HepG2 (cell line): Measurements from ENCODE around the gene SDK2. TPM values are rescaled to one million over a fixed set of nuclear protein-coding genes. Genes with fewer than 3 reads are reported as not detected.

Experiments used
- ATAC-seq: fragments of 200-7000 bp; cut with Tn5 transposase; 3 replicates; pipeline ENCODE4 v1.9.1; 2020; ENCODE audit warnings: mild to moderate bottlenecking, moderate library complexity
- BruUV-seq: library from RNA; stranded (reverse); fragments of 400-500 nt; replicated peaks from 2 replicates; lab custom pipeline; 2021; lab: Mats Ljungman, UMichigan
- CTCF ChIA-PET: fragments of 300-600 bp; formaldehyde crosslinking; extraction: SDS; loops from one replicate; lab custom pipeline; 2021; ENCODE audit warnings: low total read pairs, inconsistent platforms, low intra/inter-chr PET ratio; lab: Yijun Ruan, JAX
- POLR2A ChIA-PET: fragments of 350-600 bp; sonication (Branson Sonifier 250); formaldehyde crosslinking; loops from one replicate; lab custom pipeline; 2020; ENCODE audit warnings: antibody characterized with exemption, inconsistent platforms; lab: Yijun Ruan, JAX
- DNase-seq: peaks from one replicate; pipeline ENCODE4 v3.0.0-alpha.2; 2015; ENCODE audit warnings: low spot score
- FAIRE-seq: peaks from 3 replicates; lab custom pipeline; 2011; peaks lifted over from hg19 to GRCh38; lab: Jason Lieb, UNC
- H2AFZ ChIP-seq: one replicate; pipeline ENCODE4 v1.6.1; 2011; ENCODE audit warnings: low read length, inconsistent platforms
- H3K27ac ChIP-seq: fragments of 300-600 bp; 3 replicates; pipeline ENCODE4 v1.8.0; 2011; ENCODE audit warnings: mixed run types, mild to moderate bottlenecking, mixed read lengths, low read length, inconsistent platforms; ENCODE audit not compliant: insufficient read depth; ENCODE audit errors: extremely low read length
- H3K27me3 ChIP-seq, 2 experiments: fragments of 200-600 bp in 1 of 2; 2 replicates in 1 of 2; 3 replicates in 1 of 2; pipeline versions ENCODE4 v1.6.0 to v1.8.0; 2011; ENCODE audit warnings: low read length in 2 of 2, mild to moderate bottlenecking in 2 of 2, moderate library complexity in 2 of 2, inconsistent platforms in 1 of 2; ENCODE audit not compliant: insufficient read depth in 2 of 2, control insufficient read depth in 1 of 2
- H3K36me3 ChIP-seq, 2 experiments: fragments of 200-600 bp in 1 of 2; replicated peaks in 1 of 2; 2 replicates in 1 of 2; 3 replicates in 1 of 2; pipeline versions ENCODE4 v1.5.1 to v1.8.0; 2011; ENCODE audit warnings: low read length in 2 of 2, inconsistent platforms in 1 of 2; ENCODE audit not compliant: insufficient read depth in 2 of 2, control insufficient read depth in 1 of 2
- H3K4me1 ChIP-seq: 2 replicates; pipeline ENCODE4 v1.5.1; 2012; ENCODE audit warnings: low read length, inconsistent platforms; ENCODE audit not compliant: insufficient read depth
- H3K4me2 ChIP-seq: 2 replicates; pipeline ENCODE4 v1.6.0; 2011; ENCODE audit warnings: low read depth, low read length, inconsistent platforms
- H3K4me3 ChIP-seq, 3 experiments: fragments of 200-600 bp in 1 of 3; sonication (generic), shearing (Covaris generic) in 1 of 3; replicated peaks in 1 of 3; 2 replicates each; pipeline ENCODE4 v1.5.1; 2011 to 2016; ENCODE audit warnings: low read length in 3 of 3, inconsistent platforms in 2 of 3, low read depth in 2 of 3, mild to moderate bottlenecking in 2 of 3, control low read depth in 1 of 3, mixed read lengths in 1 of 3; ENCODE audit not compliant: insufficient read depth in 1 of 3
- H3K79me2 ChIP-seq: one replicate; pipeline ENCODE4 v1.6.1; 2011; ENCODE audit warnings: low read length, inconsistent platforms; ENCODE audit not compliant: insufficient read depth
- H3K9ac ChIP-seq: 2 replicates; pipeline ENCODE4 v1.6.0; 2011; ENCODE audit warnings: mild to moderate bottlenecking, low read depth, low read length, inconsistent platforms; ENCODE audit not compliant: insufficient read depth
- H3K9me3 ChIP-seq: 2 replicates; pipeline ENCODE4 v1.5.1; 2012; ENCODE audit warnings: mild to moderate bottlenecking, low read length
- H4K20me1 ChIP-seq: 2 replicates; pipeline ENCODE4 v1.6.0; 2011; ENCODE audit warnings: inconsistent platforms, mild to moderate bottlenecking, low read length, moderate library complexity; ENCODE audit not compliant: insufficient read depth
- ATF7-NPFF ChIP-seq: sonication (generic); formaldehyde crosslinking; IDR thresholded peaks from 2 replicates; pipeline ENCODE4 v1.8.1; 2023; ENCODE audit warnings: mild to moderate bottlenecking, low read depth, missing genetic modification reagents, moderate library complexity
- NFYB ChIP-seq: sonication (generic); formaldehyde crosslinking; IDR thresholded peaks from 2 replicates; pipeline ENCODE4 v1.4.0; 2020; ENCODE audit warnings: missing genetic modification reagents
- RORA ChIP-seq: sonication (generic); formaldehyde crosslinking; IDR thresholded peaks from 2 replicates; pipeline ENCODE4 v1.5.0; 2020; ENCODE audit warnings: mild to moderate bottlenecking, missing genetic modification reagents, moderate library complexity
- SMARCE1 ChIP-seq: fragments of 450-650 bp; IDR thresholded peaks from 2 replicates; pipeline ENCODE4 v1.6.1; 2017; ENCODE audit warnings: borderline replicate concordance
- TBP ChIP-seq: sonication (generic); formaldehyde crosslinking; IDR thresholded peaks from 2 replicates; pipeline ENCODE4 v1.5.0; 2020; ENCODE audit warnings: missing genetic modification reagents
- TCF12 ChIP-seq, 2 experiments: fragments of 450-650 bp in 1 of 2; sonication (generic) in 1 of 2; formaldehyde crosslinking in 1 of 2; IDR thresholded peaks; 2 replicates each; pipeline versions ENCODE4 v1.6.1 to v1.8.0; 2017 to 2022; ENCODE audit warnings: antibody characterized with exemption in 1 of 2, mild to moderate bottlenecking in 1 of 2, missing genetic modification reagents in 1 of 2, moderate library complexity in 1 of 2
- ZFP82 ChIP-seq: sonication (generic); formaldehyde crosslinking; IDR thresholded peaks from 2 replicates; pipeline ENCODE4 v1.5.1; 2020; ENCODE audit warnings: mild to moderate bottlenecking, missing genetic modification reagents, borderline replicate concordance
- ZNF329 ChIP-seq: sonication (generic); formaldehyde crosslinking; IDR thresholded peaks from 2 replicates; pipeline ENCODE4 v1.9.0; 2021; ENCODE audit warnings: low read depth, mild to moderate bottlenecking, missing genetic modification reagents
- ZNF484 ChIP-seq: sonication (generic); formaldehyde crosslinking; IDR thresholded peaks from 2 replicates; pipeline ENCODE4 v1.5.1; 2020; ENCODE audit warnings: mild to moderate bottlenecking, low read depth, missing genetic modification reagents, borderline replicate concordance
- whole genome bisulfite sequencing: methylation state at CpG from one replicate; pipeline ENCODE4 v1.1.6; 2017; ENCODE audit warnings: low lambda C conversion rate; 5-methylcytosine and 5-hydroxymethylcytosine counted together
- in situ Hi-C: cut with HindIII; loops from 2 replicates; pipeline ENCODE4 v1.10.0; 2017; ENCODE audit warnings: low pct_unique_long_range_greater_than_20kb; ENCODE audit not compliant: extremely low pct_ligation_motif_present
- intact Hi-C: fragments of 100-400 bp; cut with micrococcal nuclease; formaldehyde crosslinking; loops from one replicate; pipeline ENCODE4 v1.10.0; 2022; ENCODE audit not compliant: unreplicated experiment
- polyA plus RNA-seq, 8 experiments: library from polyadenylated mRNA; depleted of rRNA in 3 of 8; stranded (reverse) in 7 of 8; unstranded in 1 of 8; fragments of >200 nt; fragmentation: Illumina TruSeq in 4 of 8; extraction: Trizol in 4 of 8; gene quantifications; 2 replicates each; pipeline versions ENCODE4 v1.2.1 to v1.2.3, GENCODE V29; 2011 to 2016; ENCODE audit warnings: low read depth in 4 of 8, missing spikeins in 1 of 8, mixed read lengths in 1 of 8; ENCODE audit not compliant: insufficient read depth in 1 of 8
- total RNA-seq, 5 experiments: library from RNA; depleted of rRNA; stranded (reverse); fragments of >200 nt; fragmentation: Illumina TruSeq; extraction: Trizol; gene quantifications; 2 replicates each; pipeline ENCODE4 v1.2.3, GENCODE V29; 2016; ENCODE audit warnings: low read depth in 1 of 5
- TF ChIP-seq, protein P1 (sequence below): fragments of 450-650 bp; IDR thresholded peaks from 2 replicates; pipeline ENCODE4 v1.6.1; 2017; ENCODE audit warnings: mild to moderate bottlenecking
- TF ChIP-seq, protein P2 (sequence below): sonication (generic); formaldehyde crosslinking; conservative IDR thresholded peaks from 2 replicates; pipeline ENCODE4 v1.4.0; 2020; ENCODE audit warnings: mild to moderate bottlenecking, missing genetic modification reagents, moderate library complexity

Gene SDK2
- total and polyA plus RNA-seq, 2 of the 13 experiments (the other 11 are each of a cell fraction or from before 2014, with no cell fraction given): not detected

DNA sequence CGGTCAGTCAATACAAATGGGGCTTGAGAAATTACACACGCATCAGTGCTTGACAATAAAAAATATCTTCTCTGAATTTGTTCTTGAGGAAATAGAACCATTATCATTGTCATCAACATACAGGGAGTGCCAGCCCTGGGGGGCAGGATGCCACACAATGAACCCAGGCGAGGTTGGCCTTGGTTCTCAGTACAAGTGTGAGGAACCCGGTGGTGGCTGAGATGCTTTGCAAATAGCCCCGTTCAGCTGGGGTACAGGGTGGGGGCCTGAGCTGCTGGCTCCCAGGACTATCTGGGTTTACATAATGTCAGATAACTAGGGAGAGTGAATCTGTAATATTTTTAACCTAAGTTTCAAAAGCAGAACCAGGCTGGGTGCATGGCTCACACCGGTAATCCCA lies 219.7 kb downstream of the SDK2 start:
- H3K9ac ChIP-seq: no peak overlapping the region
- no peak overlapping the region for H3K27ac ChIP-seq
- no peak for TF ChIP-seq NFYB (CRISPR knock-in tag)
- DNase-seq: no peak
- no peak overlapping the region for H2AFZ ChIP-seq
- no peak overlapping the region for H3K4me3 ChIP-seq
- ChIA-PET CTCF (no interaction called here), POLR2A (no interaction called here)
- no peaks in the 10 kb centered on the region for H3K36me3 ChIP-seq
- H4K20me1 ChIP-seq: no peaks in the 10 kb centered on the region
- H3K4me1 ChIP-seq: peaks cover 1% of the 10 kb centered on the region; the same call in 1 of the 2 replicates
- no peaks in the 10 kb centered on the region for H3K79me2 ChIP-seq
- intact Hi-C loops: no loop called here
- H3K27me3 ChIP-seq: peaks cover 6 to 33% of the 10 kb centered on the region in 2 experiments
- H3K9me3 ChIP-seq: no peaks in the 10 kb centered on the region
- in situ Hi-C loops: loop anchor here (10.0 kb wide), 1 partner anchor 290 kb away; no protein-coding TSS in a partner anchor
- H3K4me2 ChIP-seq: no peak overlapping the region
- ATAC-seq: no peak
- no peak for FAIRE-seq
- WGBS: 55% methylated on average over 6 of the region's 6 CpGs
- BruUV-seq: no TSS peak

DNA sequence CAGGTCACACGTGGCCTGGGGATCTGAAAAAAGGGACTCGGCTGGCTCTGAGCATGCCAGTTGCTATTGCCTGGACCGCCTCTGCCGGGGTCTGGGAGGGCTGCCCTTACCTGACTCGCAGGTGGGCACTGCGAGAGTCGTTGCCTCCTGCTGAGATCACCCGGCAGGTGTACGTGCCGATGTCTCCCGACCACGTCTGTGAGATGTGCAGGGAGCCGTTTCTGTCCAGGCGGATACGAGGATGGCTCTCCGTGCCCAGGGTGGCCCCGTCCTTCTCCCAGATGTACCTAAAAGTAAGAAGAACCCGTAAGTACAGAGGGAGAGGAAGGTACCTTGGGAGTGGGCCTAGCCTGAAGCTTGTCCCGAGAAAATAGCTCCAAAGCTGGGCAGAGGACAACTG lies 220.4 kb downstream of the SDK2 start:
- DNase-seq: no peak
- H3K4me2 ChIP-seq: no peak overlapping the region
- H3K9ac ChIP-seq: no peak overlapping the region
- no peak overlapping the region for H3K27ac ChIP-seq
- TF ChIP-seq ZNF329 (CRISPR knock-in tag) (no peak), RORA (CRISPR knock-in tag) (no peak), TBP (no peak), ZFP82 (CRISPR knock-in tag) (no peak), ATF7-NPFF (CRISPR knock-in tag) (no peak), TCF12 (IDR thresholded peaks at IDR 0.05) (no peak), TCF12 (CRISPR knock-in tag; IDR thresholded peaks at IDR 0.05) (no peak), ZNF484 (no peak), SMARCE1 (no peak)
- TF ChIP-seq, protein P1, sequence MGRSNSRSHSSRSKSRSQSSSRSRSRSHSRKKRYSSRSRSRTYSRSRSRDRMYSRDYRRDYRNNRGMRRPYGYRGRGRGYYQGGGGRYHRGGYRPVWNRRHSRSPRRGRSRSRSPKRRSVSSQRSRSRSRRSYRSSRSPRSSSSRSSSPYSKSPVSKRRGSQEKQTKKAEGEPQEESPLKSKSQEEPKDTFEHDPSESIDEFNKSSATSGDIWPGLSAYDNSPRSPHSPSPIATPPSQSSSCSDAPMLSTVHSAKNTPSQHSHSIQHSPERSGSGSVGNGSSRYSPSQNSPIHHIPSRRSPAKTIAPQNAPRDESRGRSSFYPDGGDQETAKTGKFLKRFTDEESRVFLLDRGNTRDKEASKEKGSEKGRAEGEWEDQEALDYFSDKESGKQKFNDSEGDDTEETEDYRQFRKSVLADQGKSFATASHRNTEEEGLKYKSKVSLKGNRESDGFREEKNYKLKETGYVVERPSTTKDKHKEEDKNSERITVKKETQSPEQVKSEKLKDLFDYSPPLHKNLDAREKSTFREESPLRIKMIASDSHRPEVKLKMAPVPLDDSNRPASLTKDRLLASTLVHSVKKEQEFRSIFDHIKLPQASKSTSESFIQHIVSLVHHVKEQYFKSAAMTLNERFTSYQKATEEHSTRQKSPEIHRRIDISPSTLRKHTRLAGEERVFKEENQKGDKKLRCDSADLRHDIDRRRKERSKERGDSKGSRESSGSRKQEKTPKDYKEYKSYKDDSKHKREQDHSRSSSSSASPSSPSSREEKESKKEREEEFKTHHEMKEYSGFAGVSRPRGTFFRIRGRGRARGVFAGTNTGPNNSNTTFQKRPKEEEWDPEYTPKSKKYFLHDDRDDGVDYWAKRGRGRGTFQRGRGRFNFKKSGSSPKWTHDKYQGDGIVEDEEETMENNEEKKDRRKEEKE: no peak
- TF ChIP-seq, protein P2, sequence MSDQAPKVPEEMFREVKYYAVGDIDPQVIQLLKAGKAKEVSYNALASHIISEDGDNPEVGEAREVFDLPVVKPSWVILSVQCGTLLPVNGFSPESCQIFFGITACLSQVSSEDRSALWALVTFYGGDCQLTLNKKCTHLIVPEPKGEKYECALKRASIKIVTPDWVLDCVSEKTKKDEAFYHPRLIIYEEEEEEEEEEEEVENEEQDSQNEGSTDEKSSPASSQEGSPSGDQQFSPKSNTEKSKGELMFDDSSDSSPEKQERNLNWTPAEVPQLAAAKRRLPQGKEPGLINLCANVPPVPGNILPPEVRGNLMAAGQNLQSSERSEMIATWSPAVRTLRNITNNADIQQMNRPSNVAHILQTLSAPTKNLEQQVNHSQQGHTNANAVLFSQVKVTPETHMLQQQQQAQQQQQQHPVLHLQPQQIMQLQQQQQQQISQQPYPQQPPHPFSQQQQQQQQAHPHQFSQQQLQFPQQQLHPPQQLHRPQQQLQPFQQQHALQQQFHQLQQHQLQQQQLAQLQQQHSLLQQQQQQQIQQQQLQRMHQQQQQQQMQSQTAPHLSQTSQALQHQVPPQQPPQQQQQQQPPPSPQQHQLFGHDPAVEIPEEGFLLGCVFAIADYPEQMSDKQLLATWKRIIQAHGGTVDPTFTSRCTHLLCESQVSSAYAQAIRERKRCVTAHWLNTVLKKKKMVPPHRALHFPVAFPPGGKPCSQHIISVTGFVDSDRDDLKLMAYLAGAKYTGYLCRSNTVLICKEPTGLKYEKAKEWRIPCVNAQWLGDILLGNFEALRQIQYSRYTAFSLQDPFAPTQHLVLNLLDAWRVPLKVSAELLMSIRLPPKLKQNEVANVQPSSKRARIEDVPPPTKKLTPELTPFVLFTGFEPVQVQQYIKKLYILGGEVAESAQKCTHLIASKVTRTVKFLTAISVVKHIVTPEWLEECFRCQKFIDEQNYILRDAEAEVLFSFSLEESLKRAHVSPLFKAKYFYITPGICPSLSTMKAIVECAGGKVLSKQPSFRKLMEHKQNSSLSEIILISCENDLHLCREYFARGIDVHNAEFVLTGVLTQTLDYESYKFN (CRISPR knock-in tag): no peak
- in situ Hi-C loops: loop anchor here (10.0 kb wide), 1 partner anchor 291 kb away; no protein-coding TSS in a partner anchor
- no peaks in the 10 kb centered on the region for H4K20me1 ChIP-seq
- no peak for FAIRE-seq
- no peak overlapping the region for H3K4me3 ChIP-seq
- no TSS peak for BruUV-seq
- ChIA-PET CTCF (no interaction called here), POLR2A (no interaction called here)
- no peaks in the 10 kb centered on the region for H3K9me3 ChIP-seq
- no peaks in the 10 kb centered on the region for H3K4me1 ChIP-seq
- intact Hi-C loops: no loop called here
- no peaks in the 10 kb centered on the region for H3K36me3 ChIP-seq
- ATAC-seq: no peak
- H3K27me3 ChIP-seq: peaks cover 6 to 37% of the 10 kb centered on the region in 2 experiments
- H3K79me2 ChIP-seq: no peaks in the 10 kb centered on the region
- WGBS: 39% methylated on average over 18 of the region's 19 CpGs
- H2AFZ ChIP-seq: no peak overlapping the region
